OCI-LY7 (cell line): ENCODE measurements around the gene RAB6B.

Experiments used
- CTCF ChIP-seq: fragments of 200-600 bp; sonication (generic); conservative IDR thresholded peaks from 2 replicates; pipeline ENCODE4 v1.5.1; 2014; ENCODE audit warnings: mild to moderate bottlenecking, antibody characterized with exemption, low read length, moderate library complexity, mixed read lengths
- EZH2phosphoT487 ChIP-seq: fragments of 200-600 bp; sonication (generic); IDR thresholded peaks from 2 replicates; pipeline ENCODE4 v1.6.1; 2018; ENCODE audit warnings: low read depth, borderline replicate concordance, mild to moderate bottlenecking, mixed run types, antibody characterized with exemption, low read length, moderate library complexity, mixed read lengths

DNA sequence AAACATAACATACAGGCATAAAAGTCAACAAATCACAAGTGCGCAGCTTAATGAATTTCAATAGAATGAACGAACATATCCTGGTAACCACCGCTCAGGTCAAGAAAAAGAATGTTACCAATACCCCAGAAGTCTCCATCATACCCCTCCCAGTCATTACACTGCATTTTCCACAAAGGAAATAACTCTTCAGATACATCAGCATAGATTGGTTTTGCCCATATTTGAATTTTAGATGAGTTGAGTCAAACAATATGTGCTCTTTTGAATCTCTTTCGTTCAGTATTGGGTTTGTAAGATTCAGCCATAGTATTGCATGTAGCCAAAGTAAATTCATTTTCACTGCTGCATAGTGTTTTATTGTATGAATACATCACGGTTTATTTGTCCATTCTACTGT, 6.2 kb upstream of the RAB6B start:
- TF ChIP-seq CTCF (no peak), EZH2phosphoT487 (no peak)
